KMS-11 (cell line): Measurements from ENCODE around the gene TSEN54.

Experiments used
- H2AFZ ChIP-seq: fragments of 200-600 bp; sonication (generic); 2 replicates; pipeline ENCODE4 v1.6.1; 2016; ENCODE audit warnings: antibody characterized with exemption, mixed run types, low read depth
- H3K27ac ChIP-seq: fragments of 200-600 bp; sonication (generic); 2 replicates; pipeline ENCODE4 v1.6.1; 2016; ENCODE audit warnings: mild to moderate bottlenecking, mixed run types
- H3K27me3 ChIP-seq: fragments of 200-600 bp; sonication (generic); 2 replicates; pipeline ENCODE4 v1.6.1; 2017; ENCODE audit warnings: mild to moderate bottlenecking, low read depth, mixed run types, moderate library complexity; ENCODE audit not compliant: insufficient read depth
- H3K36me3 ChIP-seq: fragments of 200-600 bp; sonication (generic); 2 replicates; pipeline ENCODE4 v1.6.1; 2017; ENCODE audit warnings: mild to moderate bottlenecking, mixed run types; ENCODE audit not compliant: insufficient read depth
- H3K4me1 ChIP-seq: fragments of 200-600 bp; sonication (generic); 2 replicates; pipeline ENCODE4 v1.6.1; 2016; ENCODE audit warnings: mild to moderate bottlenecking, low read depth, mixed run types; ENCODE audit not compliant: poor library complexity, severe bottlenecking
- H3K4me2 ChIP-seq: fragments of 200-600 bp; sonication (generic); 2 replicates; pipeline ENCODE4 v1.7.0; 2016; ENCODE audit warnings: mild to moderate bottlenecking, mixed run types
- H3K4me3 ChIP-seq: fragments of 200-600 bp; sonication (generic); IDR thresholded peaks from 2 replicates; pipeline ENCODE4 v1.6.1; 2017; ENCODE audit warnings: low read depth, low read length, mixed read lengths; ENCODE audit not compliant: insufficient read depth
- H3K79me2 ChIP-seq: fragments of 200-600 bp; sonication (generic); 2 replicates; pipeline ENCODE4 v1.6.1; 2016; ENCODE audit warnings: low read depth, mixed run types; ENCODE audit not compliant: insufficient read depth
- H3K9ac ChIP-seq: fragments of 200-600 bp; sonication (generic); 2 replicates; pipeline ENCODE4 v1.6.1; 2016; ENCODE audit warnings: mild to moderate bottlenecking, mixed run types
- H4K20me1 ChIP-seq: fragments of 200-600 bp; sonication (generic); 2 replicates; pipeline ENCODE4 v1.6.1; 2016; ENCODE audit warnings: mild to moderate bottlenecking, mixed run types; ENCODE audit not compliant: insufficient read depth
- CTCF ChIP-seq: fragments of 200-600 bp; sonication (generic); conservative IDR thresholded peaks from 2 replicates; pipeline ENCODE4 v1.6.1; 2017; ENCODE audit warnings: low read depth, mild to moderate bottlenecking, antibody characterized with exemption, low read length, moderate library complexity, mixed read lengths

TSEN54 gene

GRCh38 chr17:75548813-75549212, 32.5 kb downstream of the TSEN54 start:
- H3K4me2 ChIP-seq: no peak overlapping the region
- H2AFZ ChIP-seq: no peak overlapping the region
- no peaks in the 10 kb centered on the region for H3K79me2 ChIP-seq
- H3K4me3 ChIP-seq: no peak overlapping the region
- H3K27ac ChIP-seq: no peak overlapping the region
- no peaks in the 10 kb centered on the region for H3K4me1 ChIP-seq
- H3K9ac ChIP-seq: no peak overlapping the region
- H3K36me3 ChIP-seq: no peaks in the 10 kb centered on the region
- no peak for TF ChIP-seq CTCF
- H3K27me3 ChIP-seq: no peaks in the 10 kb centered on the region
- H4K20me1 ChIP-seq: no peaks in the 10 kb centered on the region

- no peaks in the 10 kb centered on the region for H3K79me2 ChIP-seq
- no peak overlapping the region for H2AFZ ChIP-seq
- no peak overlapping the region for H3K4me2 ChIP-seq
- no peaks in the 10 kb centered on the region for H3K4me1 ChIP-seq
- H3K27ac ChIP-seq: no peak overlapping the region
- no peak for TF ChIP-seq CTCF
- no peaks in the 10 kb centered on the region for H3K36me3 ChIP-seq
- H3K4me3 ChIP-seq: no peak overlapping the region
- H3K27me3 ChIP-seq: no peaks in the 10 kb centered on the region
- H3K9ac ChIP-seq: no peak overlapping the region
- no peaks in the 10 kb centered on the region for H4K20me1 ChIP-seq
Observed at GRCh38 chr17:75549246-75550138, 33.2 kb downstream of the TSEN54 start.

- Histone ChIP-seq H2AFZ (no peak overlapping the region), H3K4me3 (no peak overlapping the region), H3K27me3 (no peaks in the 10 kb centered on the region), H3K36me3 (no peaks in the 10 kb centered on the region), H3K79me2 (no peaks in the 10 kb centered on the region), H3K9ac (no peak overlapping the region), H3K4me1 (no peaks in the 10 kb centered on the region), H4K20me1 (no peaks in the 10 kb centered on the region), H3K4me2 (no peak overlapping the region), H3K27ac (no peak overlapping the region)
- no peak for TF ChIP-seq CTCF
Observed at GRCh38 chr17:75550139-75550465, 33.8 kb downstream of the TSEN54 start.

GRCh38 chr17:75551266-75551665, 34.9 kb downstream of the TSEN54 start:
- H2AFZ ChIP-seq: no peak overlapping the region
- no peak overlapping the region for H3K4me2 ChIP-seq
- H3K27ac ChIP-seq: no peak overlapping the region
- TF ChIP-seq CTCF: no peak
- H3K36me3 ChIP-seq: no peaks in the 10 kb centered on the region
- H3K4me1 ChIP-seq: no peaks in the 10 kb centered on the region
- H3K9ac ChIP-seq: no peak overlapping the region
- H4K20me1 ChIP-seq: no peaks in the 10 kb centered on the region
- no peaks in the 10 kb centered on the region for H3K27me3 ChIP-seq
- no peaks in the 10 kb centered on the region for H3K79me2 ChIP-seq
- H3K4me3 ChIP-seq: no peak overlapping the region
